Measurements from ENCODE around the gene IQGAP3. TPM values are rescaled to one million over a fixed set of nuclear protein-coding genes. Genes with fewer than 3 reads are reported as not detected.

Gene IQGAP3
- polyA plus RNA-seq (2011; rRNA removed) (16.9 and 28.1 TPM in 2 replicates), polyA minus RNA-seq (2011; rRNA and poly(A)+ RNA removed) (23.5 and 30.5 TPM in 2 replicates)

GRCh38 chr1:156571919-156572662, at the start of gene IQGAP3:
IQGAP3 (minus strand) TSS chr1:156572565; CDS start chr1:156572529, 36 bp downstream.
- TF ChIP-seq CTCF (IDR thresholded peaks at IDR 0.05; ENCODE audit: insufficient read depth, low read depth, low read length), result no peak
- no peaks in the 10 kb centered on the region for H3K36me3 ChIP-seq (ENCODE audit: control insufficient read depth, insufficient read depth, low read length)
- DNase-seq (ENCODE audit: low read depth), result no peak
- ChIA-PET CTCF (interaction anchor here (0.9 to 2.3 kb wide), 9 partner anchors 10 to 186 kb away, joined by 3 to 6 read pairs (median 4); partner anchors contain the start of gene NAXE), POLR2A (interaction anchor here (0.5 to 0.9 kb wide), 2 partner anchors 42 to 115 kb away, joined by 3 to 10 read pairs; no protein-coding TSS in a partner anchor)
- 0 out of 2 replicates have a peak, but pooled peaks cover 2% of the 10 kb centered on the region for H3K27me3 ChIP-seq (ENCODE audit: control insufficient read depth, insufficient read depth, low read length)
- peak within 1 kb of the TSS; percentile 55 for H3K4me3 ChIP-seq (ENCODE audit: low read depth, low read length)

GRCh38 chr1:156619582-156619955, 47.2 kb upstream of the IQGAP3 start:
- no peak for DNase-seq (ENCODE audit: low read depth)
- Histone ChIP-seq H3K4me3 (ENCODE audit: low read depth, low read length) (no peak overlapping the region), H3K36me3 (ENCODE audit: control insufficient read depth, insufficient read depth, low read length) (no peaks in the 10 kb centered on the region), H3K27me3 (ENCODE audit: control insufficient read depth, insufficient read depth, low read length) (peaks cover 39% of the 10 kb centered on the region)
- TF ChIP-seq CTCF (IDR thresholded peaks at IDR 0.05; ENCODE audit: insufficient read depth, low read depth, low read length), result no peak
- POLR2A ChIA-PET, result no interaction called here
- CTCF ChIA-PET, result interaction anchor here (0.5 to 15.6 kb wide), 9 partner anchors 8 to 233 kb away, joined by 3 to 257 read pairs (median 3); partner anchors contain the start of gene NES

GRCh38 chr1:156618853-156619581, 46.7 kb upstream of the IQGAP3 start, which contains the start of gene HAPLN2:
HAPLN2 (plus strand) TSS chr1:156619415; CDS start chr1:156623491, 4,076 bp downstream.
- POLR2A ChIA-PET, result no interaction called here
- CTCF ChIA-PET, result interaction anchor here (0.5 to 15.6 kb wide), 9 partner anchors 8 to 713 kb away, joined by 3 to 257 read pairs (median 3); partner anchors contain the start of gene NES
- Histone ChIP-seq H3K27me3 (ENCODE audit: control insufficient read depth, insufficient read depth, low read length) (peaks cover 37% of the 10 kb centered on the region), H3K4me3 (ENCODE audit: low read depth, low read length) (no peak within 1 kb of the TSS), H3K36me3 (ENCODE audit: control insufficient read depth, insufficient read depth, low read length) (no peaks in the 10 kb centered on the region)
- no peak for DNase-seq (ENCODE audit: low read depth)
- TF ChIP-seq CTCF (IDR thresholded peaks at IDR 0.05; ENCODE audit: insufficient read depth, low read depth, low read length), result peak; percentile 54

GRCh38 chr1:156616463-156616862, 44.1 kb upstream of the IQGAP3 start:
- H3K36me3 ChIP-seq (ENCODE audit: control insufficient read depth, insufficient read depth, low read length), result no peaks in the 10 kb centered on the region
- POLR2A ChIA-PET, result no interaction called here
- CTCF ChIA-PET, result interaction anchor here (0.9 to 10.9 kb wide), 5 partner anchors 11 to 232 kb away, joined by 3 to 103 read pairs (median 7); no protein-coding TSS in a partner anchor
- no peak for TF ChIP-seq CTCF (IDR thresholded peaks at IDR 0.05; ENCODE audit: insufficient read depth, low read depth, low read length)
- H3K27me3 ChIP-seq (ENCODE audit: control insufficient read depth, insufficient read depth, low read length), result peaks cover 31% of the 10 kb centered on the region
- DNase-seq (ENCODE audit: low read depth), result no peak
- H3K4me3 ChIP-seq (ENCODE audit: low read depth, low read length), result no peak overlapping the region

- Histone ChIP-seq H3K27me3 (ENCODE audit: control insufficient read depth, insufficient read depth, low read length) (peaks cover 26% of the 10 kb centered on the region), H3K36me3 (ENCODE audit: control insufficient read depth, insufficient read depth, low read length) (no peaks in the 10 kb centered on the region), H3K4me3 (ENCODE audit: low read depth, low read length) (no peak overlapping the region)
- DNase-seq (ENCODE audit: low read depth), result no peak
- CTCF ChIA-PET, result interaction anchor here (0.9 to 10.9 kb wide), 4 partner anchors 9 to 231 kb away, joined by 3 to 103 read pairs (median 13); no protein-coding TSS in a partner anchor
- no peak for TF ChIP-seq CTCF (IDR thresholded peaks at IDR 0.05; ENCODE audit: insufficient read depth, low read depth, low read length)
- POLR2A ChIA-PET, result no interaction called here
Measured at GRCh38 chr1:156615946-156616345, 43.6 kb upstream of the IQGAP3 start.
